Stomach smooth muscle (tissue), 2 donors: ENCODE data around the gene ZBTB14.

Source experiments
- H3K27ac ChIP-seq: one replicate; pipeline ENCODE4 v1.7.0; 2013; ENCODE audit warnings: mild to moderate bottlenecking, low read length, inconsistent platforms
- H3K27me3 ChIP-seq, 2 donors: one replicate each; pipeline ENCODE4 v1.7.0; 2013; ENCODE audit warnings: low read length in 2 of 2; ENCODE audit not compliant: insufficient read depth in 2 of 2, control insufficient read depth in 1 of 2
- H3K36me3 ChIP-seq, 2 donors: one replicate each; pipeline ENCODE4 v1.7.0; 2013; ENCODE audit warnings: low read length in 2 of 2; ENCODE audit not compliant: control insufficient read depth in 2 of 2, insufficient read depth in 2 of 2
- H3K4me1 ChIP-seq: one replicate; pipeline ENCODE4 v1.7.0; 2013; ENCODE audit warnings: low read length; ENCODE audit not compliant: control insufficient read depth, insufficient read depth
- H3K4me3 ChIP-seq, 2 donors: one replicate each; pipeline ENCODE4 v1.7.0; 2013; ENCODE audit warnings: low read length in 2 of 2
- H3K9ac ChIP-seq, 2 donors: one replicate each; pipeline ENCODE4 v1.7.0; 2013; ENCODE audit warnings: low read length in 2 of 2, mild to moderate bottlenecking in 1 of 2
- H3K9me3 ChIP-seq, 2 donors: one replicate each; pipeline ENCODE4 v1.7.0; 2013; ENCODE audit warnings: low read length in 2 of 2; ENCODE audit not compliant: control insufficient read depth in 2 of 2
- donor health status: healthy.
- donor health status: Pancreatic carcinoma.

The ZBTB14 gene

GRCh38 chr18:5295231-5295920, at the start of gene ZBTB14:
TSS of gene ZBTB14 (minus strand) at chr18:5295726. CDS start at chr18:5293246, 2,480 bp downstream.
- H3K27me3 ChIP-seq, result no peaks in the 10 kb centered on the region
- H3K4me1 ChIP-seq, result peaks cover 11% of the 10 kb centered on the region
- H3K27ac ChIP-seq, result peak within 1 kb of the TSS; percentile 92
- no peaks in the 10 kb centered on the region for H3K9me3 ChIP-seq
- H3K36me3 ChIP-seq, result peaks cover 12 to 14% of the 10 kb centered on the region in 2 donors
- peak within 1 kb of the TSS; percentile 86 for H3K9ac ChIP-seq
- H3K4me3 ChIP-seq, result peak within 1 kb of the TSS; percentile 89 to 91

- H3K27me3 ChIP-seq, result no peaks in the 10 kb centered on the region
- no peak overlapping the region for H3K9ac ChIP-seq
- H3K9me3 ChIP-seq, result no peaks in the 10 kb centered on the region
- H3K27ac ChIP-seq, result no peak overlapping the region
- H3K4me1 ChIP-seq, result no peaks in the 10 kb centered on the region
- no peaks in the 10 kb centered on the region for H3K36me3 ChIP-seq
- H3K4me3 ChIP-seq, result no peak overlapping the region
Observed at GRCh38 chr18:5339202-5339834, 43.8 kb upstream of the ZBTB14 start.

GRCh38 chr18:5334456-5335075, 39.0 kb upstream of the ZBTB14 start:
- Histone ChIP-seq H3K4me1 (no peaks in the 10 kb centered on the region), H3K9ac (no peak overlapping the region), H3K27ac (no peak overlapping the region), H3K9me3 (no peaks in the 10 kb centered on the region), H3K36me3 (no peaks in the 10 kb centered on the region), H3K4me3 (no peak overlapping the region), H3K27me3 (no peaks in the 10 kb centered on the region)

GRCh38 chr18:5318061-5318700, 22.7 kb upstream of the ZBTB14 start:
- Histone ChIP-seq H3K4me3 (no peak overlapping the region), H3K27ac (no peak overlapping the region), H3K36me3 (no peaks in the 10 kb centered on the region), H3K9me3 (no peaks in the 10 kb centered on the region), H3K9ac (no peak overlapping the region), H3K4me1 (no peaks in the 10 kb centered on the region), H3K27me3 (peaks cover 0 to 1% of the 10 kb centered on the region in 2 donors)

- Histone ChIP-seq H3K27ac (no peak overlapping the region), H3K9ac (no peak overlapping the region), H3K4me3 (no peak overlapping the region), H3K27me3 (no peaks in the 10 kb centered on the region), H3K4me1 (no peaks in the 10 kb centered on the region), H3K36me3 (no peaks in the 10 kb centered on the region), H3K9me3 (no peaks in the 10 kb centered on the region)
Observed at GRCh38 chr18:5317186-5317585, 21.7 kb upstream of the ZBTB14 start.

GRCh38 chr18:5315838-5316237, 20.3 kb upstream of the ZBTB14 start:
- Histone ChIP-seq H3K9me3 (no peaks in the 10 kb centered on the region), H3K27ac (no peak overlapping the region), H3K4me3 (no peak overlapping the region)

GRCh38 chr18:5311301-5311989, 15.9 kb upstream of the ZBTB14 start:
- Histone ChIP-seq H3K9ac (no peak overlapping the region), H3K4me3 (no peak overlapping the region), H3K27me3 (no peaks in the 10 kb centered on the region), H3K27ac (no peak overlapping the region), H3K4me1 (no peaks in the 10 kb centered on the region), H3K36me3 (no peaks in the 10 kb centered on the region), H3K9me3 (no peaks in the 10 kb centered on the region)

More at GRCh38 chr18:5315838-5316237, 20.3 kb upstream of the ZBTB14 start:
- no peaks in the 10 kb centered on the region for H3K4me1 ChIP-seq
- no peaks in the 10 kb centered on the region for H3K27me3 ChIP-seq
- H3K36me3 ChIP-seq, result no peaks in the 10 kb centered on the region
- no peak overlapping the region for H3K9ac ChIP-seq

- Histone ChIP-seq H3K27me3 (no peaks in the 10 kb centered on the region), H3K36me3 (no peaks in the 10 kb centered on the region), H3K27ac (no peak overlapping the region), H3K9ac (no peak overlapping the region), H3K4me3 (no peak overlapping the region), H3K9me3 (no peaks in the 10 kb centered on the region), H3K4me1 (no peaks in the 10 kb centered on the region)
Observed at GRCh38 chr18:5309888-5310470, 14.5 kb upstream of the ZBTB14 start.

- Histone ChIP-seq H3K9ac (no peak overlapping the region), H3K9me3 (no peaks in the 10 kb centered on the region), H3K4me1 (no peaks in the 10 kb centered on the region), H3K4me3 (no peak overlapping the region), H3K36me3 (no peaks in the 10 kb centered on the region), H3K27ac (no peak overlapping the region), H3K27me3 (peaks cover 0 to 4% of the 10 kb centered on the region in 2 donors)
Observed at GRCh38 chr18:5305835-5306234, 10.3 kb upstream of the ZBTB14 start.

GRCh38 chr18:5304232-5304631, 8.7 kb upstream of the ZBTB14 start:
- H3K27me3 ChIP-seq, result peaks cover 0 to 4% of the 10 kb centered on the region in 2 donors
- no peaks in the 10 kb centered on the region for H3K9me3 ChIP-seq

More at GRCh38 chr18:5304232-5304631, 8.7 kb upstream of the ZBTB14 start:
- no peak overlapping the region for H3K9ac ChIP-seq
- no peaks in the 10 kb centered on the region for H3K4me1 ChIP-seq
- no peaks in the 10 kb centered on the region for H3K36me3 ChIP-seq
- no peak overlapping the region for H3K27ac ChIP-seq
- H3K4me3 ChIP-seq, result no peak overlapping the region
